Progenitor cell of endocrine pancreas (in vitro differentiated cells): ENCODE measurements around the gene KCNQ1. TPM values are rescaled to one million over a fixed set of nuclear protein-coding genes. Genes with fewer than 3 reads are reported as not detected.

Experiments used
- DNase-seq: peaks from one replicate; pipeline ENCODE4 v3.0.0; 2021; ENCODE audit warnings: low spot score; ENCODE audit not compliant: unreplicated experiment
- H3K27ac Mint-ChIP-seq: 2 replicates; pipeline ENCODE4 v1.8.0; 2021; ENCODE audit warnings: mild to moderate bottlenecking, moderate library complexity, mixed read lengths
- H3K27me3 Mint-ChIP-seq: 2 replicates; pipeline ENCODE4 v1.8.0; 2021; ENCODE audit warnings: mixed read lengths
- H3K36me3 Mint-ChIP-seq: 2 replicates; pipeline ENCODE4 v1.8.0; 2022; ENCODE audit warnings: mixed read lengths; ENCODE audit not compliant: insufficient read depth
- H3K4me1 Mint-ChIP-seq: 2 replicates; pipeline ENCODE4 v1.8.0; 2021; ENCODE audit warnings: low read depth, mixed read lengths
- H3K4me3 Mint-ChIP-seq: 2 replicates; pipeline ENCODE4 v1.8.0; 2021; ENCODE audit warnings: low read depth, mild to moderate bottlenecking, moderate library complexity, mixed read lengths
- H3K9me3 Mint-ChIP-seq: 2 replicates; pipeline ENCODE4 v1.8.0; 2021; ENCODE audit warnings: low read depth, mixed read lengths
- CTCF ChIP-seq: fragments of 200-600 bp; sonication (generic); IDR thresholded peaks from one replicate; pipeline ENCODE4 v1.5.0; 2021; ENCODE audit warnings: antibody characterized with exemption, mild to moderate bottlenecking; ENCODE audit not compliant: unreplicated experiment
- total RNA-seq: library from RNA; stranded (reverse); gene quantifications from 2 replicates; pipeline ENCODE4 v1.2.1, GENCODE V29; 2021

The KCNQ1 gene
- total RNA-seq, 1 donor from 2014 or later = 3.3 TPM

DNA sequence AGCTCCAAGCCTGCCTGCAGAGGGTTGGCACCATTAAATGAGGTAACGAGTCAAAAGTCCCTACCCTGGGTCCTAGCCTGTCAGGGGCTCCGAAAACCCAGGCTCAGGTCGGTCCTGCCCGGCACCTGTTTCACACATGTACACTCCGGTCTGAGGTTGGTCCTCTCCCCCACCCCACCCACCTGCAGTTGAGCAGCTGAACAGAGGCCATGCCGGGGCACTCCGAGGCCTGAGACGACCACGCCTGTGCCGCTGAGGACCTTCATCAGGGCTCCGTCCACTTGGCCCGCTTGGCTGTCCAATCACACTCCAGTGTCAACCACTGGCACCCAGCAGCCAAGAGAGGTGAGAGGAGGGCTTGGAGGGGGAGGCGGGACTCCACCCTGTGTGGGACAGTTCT, 42.7 kb upstream of the KCNQ1 start:
- Mint-ChIP-seq H3K36me3 (peaks cover 3% of the 10 kb centered on the region), H3K9me3 (no peaks in the 10 kb centered on the region), H3K4me3 (peak overlapping the region; percentile 85), H3K27ac (peak overlapping the region; percentile 59), H3K27me3 (no peaks in the 10 kb centered on the region), H3K4me1 (peaks cover 6% of the 10 kb centered on the region)
- no peak for TF ChIP-seq CTCF
- no peak for DNase-seq

- DNase-seq = no peak
- H3K36me3 Mint-ChIP-seq = peaks cover 3% of the 10 kb centered on the region
Measured at GRCh38 chr11:2402890-2403645, 41.7 kb upstream of the KCNQ1 start.

GRCh38 chr11:2404735-2405196, 40.0 kb upstream of the KCNQ1 start:
- H3K4me3 Mint-ChIP-seq = no peak overlapping the region
- H3K4me1 Mint-ChIP-seq = peaks cover 22% of the 10 kb centered on the region
- peaks cover 3% of the 10 kb centered on the region for H3K36me3 Mint-ChIP-seq
- H3K27ac Mint-ChIP-seq = no peak overlapping the region
- no peak for DNase-seq
- H3K9me3 Mint-ChIP-seq = no peaks in the 10 kb centered on the region
- TF ChIP-seq CTCF = no peak
- H3K27me3 Mint-ChIP-seq = no peaks in the 10 kb centered on the region

More at GRCh38 chr11:2402890-2403645, 41.7 kb upstream of the KCNQ1 start:
- H3K9me3 Mint-ChIP-seq = no peaks in the 10 kb centered on the region
- peaks cover 8% of the 10 kb centered on the region for H3K4me1 Mint-ChIP-seq
- peak overlapping the region; percentile 59 for H3K4me3 Mint-ChIP-seq
- TF ChIP-seq CTCF = no peak
- H3K27ac Mint-ChIP-seq = no peak overlapping the region
- H3K27me3 Mint-ChIP-seq = no peaks in the 10 kb centered on the region

- Mint-ChIP-seq H3K4me3 (peak overlapping the region; percentile 7), H3K4me1 (peaks cover 30% of the 10 kb centered on the region), H3K36me3 (peaks cover 3% of the 10 kb centered on the region), H3K9me3 (no peaks in the 10 kb centered on the region), H3K27me3 (no peaks in the 10 kb centered on the region), H3K27ac (peak overlapping the region; percentile 59)
- no peak for TF ChIP-seq CTCF
- no peak for DNase-seq
Measured at GRCh38 chr11:2406451-2406850, 38.4 kb upstream of the KCNQ1 start.

GRCh38 chr11:2406878-2407410, 37.9 kb upstream of the KCNQ1 start:
- no peak for TF ChIP-seq CTCF
- peaks cover 3% of the 10 kb centered on the region for H3K36me3 Mint-ChIP-seq
- H3K4me1 Mint-ChIP-seq = peaks cover 29% of the 10 kb centered on the region
- no peaks in the 10 kb centered on the region for H3K9me3 Mint-ChIP-seq
- peak overlapping the region; percentile 59 for H3K27ac Mint-ChIP-seq
- no peak overlapping the region for H3K4me3 Mint-ChIP-seq
- H3K27me3 Mint-ChIP-seq = no peaks in the 10 kb centered on the region
- DNase-seq = no peak
